Measurements from ENCODE around the gene SERPING1.

DNA sequence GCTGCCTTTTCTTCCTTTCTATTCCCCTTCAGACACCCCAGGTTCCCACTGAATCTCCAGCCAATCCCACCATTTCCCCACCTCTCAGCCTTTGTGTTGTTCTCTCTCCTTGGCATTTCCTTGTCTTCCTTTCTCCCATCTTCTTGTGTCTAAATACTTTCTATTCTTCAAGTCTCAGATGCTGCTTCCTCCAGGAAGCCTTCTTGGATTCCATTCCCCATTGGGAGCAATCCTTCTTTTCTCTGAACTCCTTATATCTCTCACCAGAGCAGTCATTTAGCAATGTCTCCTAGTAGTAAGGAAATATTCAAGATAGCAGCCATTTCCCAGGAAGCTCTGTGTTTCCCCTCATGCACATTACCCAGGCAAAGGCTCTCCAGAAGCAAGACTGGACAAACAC lies 36.8 kb downstream of the SERPING1 start:
- no peak for TF ChIP-seq POLR2A (IDR thresholded peaks at IDR 0.05)
- TF ChIP-seq CTCF (IDR thresholded peaks at IDR 0.05) = no peak

Measured in breast epithelium (tissue), 3 donors.